Middle frontal gyrus (tissue), 1 donor: Measurements from ENCODE around the gene HS3ST3A1.

Experiments used
- DNase-seq: peaks from one replicate; pipeline ENCODE4 v3.0.0-alpha.2; 2015; ENCODE audit warnings: low spot score; ENCODE audit errors: extremely low spot score

HS3ST3A1 gene

GRCh38 chr17:13601776-13602551, at the start of gene HS3ST3A1:
Gene HS3ST3A1 (minus strand): TSS chr17:13601929. CDS start chr17:13601129, 800 bp downstream.
- no peak for DNase-seq

GRCh38 chr17:13650096-13650675, 48.5 kb upstream of the HS3ST3A1 start:
- no peak for DNase-seq

GRCh38 chr17:13647543-13648021, 45.9 kb upstream of the HS3ST3A1 start:
- DNase-seq = no peak

- no peak for DNase-seq
Observed at GRCh38 chr17:13646969-13647542, 45.3 kb upstream of the HS3ST3A1 start.

- no peak for DNase-seq
Observed at GRCh38 chr17:13646411-13646810, 44.7 kb upstream of the HS3ST3A1 start.

GRCh38 chr17:13643180-13643579, 41.5 kb upstream of the HS3ST3A1 start:
- DNase-seq = no peak

- no peak for DNase-seq
Observed at GRCh38 chr17:13642188-13642587, 40.5 kb upstream of the HS3ST3A1 start.

- DNase-seq = no peak
Observed at GRCh38 chr17:13640551-13640950, 38.8 kb upstream of the HS3ST3A1 start.

GRCh38 chr17:13638855-13639458, 37.2 kb upstream of the HS3ST3A1 start:
- DNase-seq = no peak

GRCh38 chr17:13636951-13637350, 35.2 kb upstream of the HS3ST3A1 start:
- no peak for DNase-seq

GRCh38 chr17:13635951-13636350, 34.2 kb upstream of the HS3ST3A1 start:
- DNase-seq = no peak

- DNase-seq = no peak
Observed at GRCh38 chr17:13634021-13634420, 32.3 kb upstream of the HS3ST3A1 start.

- no peak for DNase-seq
Observed at GRCh38 chr17:13631529-13631928, 29.8 kb upstream of the HS3ST3A1 start.

- no peak for DNase-seq
Observed at GRCh38 chr17:13626703-13627102, 25.0 kb upstream of the HS3ST3A1 start.

GRCh38 chr17:13619462-13619861, 17.7 kb upstream of the HS3ST3A1 start:
- DNase-seq = no peak

GRCh38 chr17:13616031-13616430, 14.3 kb upstream of the HS3ST3A1 start:
- no peak for DNase-seq

- no peak for DNase-seq
Observed at GRCh38 chr17:13609941-13610340, 8.2 kb upstream of the HS3ST3A1 start.

GRCh38 chr17:13601322-13601775, 380 bp downstream of the HS3ST3A1 start:
- no peak for DNase-seq

GRCh38 chr17:13600475-13601321, 1.0 kb downstream of the HS3ST3A1 start:
- no peak for DNase-seq

GRCh38 chr17:13599864-13600263, 1.9 kb downstream of the HS3ST3A1 start:
- DNase-seq = no peak

- no peak for DNase-seq
Observed at GRCh38 chr17:13599168-13599577, 2.6 kb downstream of the HS3ST3A1 start.
